PC-3 (cell line): ENCODE results near the gene GSC2. TPM values are rescaled to one million over a fixed set of nuclear protein-coding genes. Genes with fewer than 3 reads are reported as not detected.

Experiments
- ATAC-seq: fragments of 200-7000 bp; cut with Tn5 transposase; 2 replicates; pipeline ENCODE4 v1.9.1; 2020; ENCODE audit warnings: mild to moderate bottlenecking, moderate library complexity
- BruUV-seq: library from RNA; stranded (reverse); fragments of 400-500 nt; replicated peaks from 2 replicates; lab custom pipeline; 2021; lab: Mats Ljungman, UMichigan
- CTCF ChIA-PET: fragments of 300-600 bp; sonication (Branson Sonifier 250); formaldehyde crosslinking; loops from one replicate; lab custom pipeline; 2022; ENCODE audit warnings: antibody characterized with exemption; lab: Charles Lee
- POLR2A ChIA-PET: fragments of 300-600 bp; sonication (Branson Sonifier 250); formaldehyde crosslinking; loops from one replicate; lab custom pipeline; 2022; ENCODE audit warnings: antibody characterized with exemption; ENCODE audit not compliant: unreplicated experiment; lab: Charles Lee
- DNase-seq: peaks from one replicate; pipeline ENCODE4 v3.0.0-alpha.2; 2015
- H2AFZ ChIP-seq: fragments of 300-600 bp; sonication (generic); 2 replicates; pipeline ENCODE4 v1.6.0; 2016; ENCODE audit warnings: antibody characterized with exemption, low read length
- H3F3A ChIP-seq: fragments of 300-600 bp; sonication (generic); one replicate; pipeline ENCODE4 v1.6.0; 2017; ENCODE audit warnings: antibody characterized with exemption, low read length, control low read depth, mild to moderate bottlenecking; ENCODE audit not compliant: unreplicated experiment
- H3K27ac ChIP-seq: fragments of 300-600 bp; sonication (generic); 2 replicates; pipeline ENCODE4 v1.5.1; 2016; ENCODE audit warnings: mild to moderate bottlenecking, low read length
- H3K27me3 ChIP-seq: fragments of 300-600 bp; sonication (generic); 2 replicates; pipeline ENCODE4 v1.6.1; 2016; ENCODE audit warnings: low read length, mixed read lengths
- H3K36me3 ChIP-seq: fragments of 300-600 bp; sonication (generic); 2 replicates; pipeline ENCODE4 v1.6.1; 2016; ENCODE audit warnings: low read depth, mixed run types, low read length, mixed read lengths
- H3K4me1 ChIP-seq: fragments of 300-600 bp; sonication (generic); 2 replicates; pipeline ENCODE4 v1.5.1; 2016; ENCODE audit warnings: low read length; ENCODE audit not compliant: insufficient read depth
- H3K4me2 ChIP-seq: fragments of 300-600 bp; sonication (generic); 2 replicates; pipeline ENCODE4 v1.6.0; 2016; ENCODE audit warnings: low read length
- H3K4me3 ChIP-seq: fragments of 300-600 bp; sonication (generic); 2 replicates; pipeline ENCODE4 v1.5.1; 2016; ENCODE audit warnings: mild to moderate bottlenecking, low read length, mixed read lengths
- H3K79me2 ChIP-seq: fragments of 300-600 bp; sonication (generic); 2 replicates; pipeline ENCODE4 v1.6.1; 2017; ENCODE audit warnings: low read length, mixed read lengths
- H3K9ac ChIP-seq: fragments of 300-600 bp; sonication (generic); 2 replicates; pipeline ENCODE4 v1.6.0; 2016; ENCODE audit warnings: mild to moderate bottlenecking, low read length
- H3K9me2 ChIP-seq: fragments of 300-600 bp; sonication (generic); replicated peaks from 2 replicates; pipeline ENCODE4 v1.6.1; 2016; ENCODE audit warnings: mixed run types, low read length, mixed read lengths
- H3K9me3 ChIP-seq: fragments of 300-600 bp; sonication (generic); 2 replicates; pipeline ENCODE4 v1.6.1; 2016; ENCODE audit warnings: low read length, mixed read lengths
- H4K20me1 ChIP-seq: fragments of 300-600 bp; sonication (generic); 2 replicates; pipeline ENCODE4 v1.6.1; 2016; ENCODE audit warnings: low read length, mixed read lengths
- EZH2 ChIP-seq: fragments of 300-600 bp; sonication (generic); IDR thresholded peaks from one replicate; pipeline ENCODE4 v1.6.1; 2017; ENCODE audit warnings: antibody characterized with exemption, mild to moderate bottlenecking, low read length; ENCODE audit not compliant: unreplicated experiment
- EZH2phosphoT487 ChIP-seq: fragments of 300-600 bp; sonication (generic); IDR thresholded peaks from 2 replicates; pipeline ENCODE4 v1.6.1; 2018; ENCODE audit warnings: mild to moderate bottlenecking, antibody characterized with exemption, low read length, borderline replicate concordance
- intact Hi-C: fragments of 100-400 bp; cut with micrococcal nuclease; formaldehyde crosslinking; loops from 2 replicates; pipeline ENCODE4 v1.9.0; 2023
- total RNA-seq: library from RNA; depleted of rRNA; stranded (reverse); fragments of >200 nt; gene quantifications from 2 replicates; pipeline ENCODE4 v1.2.3, GENCODE V29; 2014
- TF ChIP-seq, protein P1 (sequence below): fragments of 300-600 bp; sonication (generic); conservative IDR thresholded peaks from 2 replicates; pipeline ENCODE4 v1.5.1; 2017; ENCODE audit warnings: antibody characterized with exemption, low read depth, mild to moderate bottlenecking, low read length

The GSC2 gene
- total RNA-seq, 1 experiment from 2014 or later, result not detected

DNA sequence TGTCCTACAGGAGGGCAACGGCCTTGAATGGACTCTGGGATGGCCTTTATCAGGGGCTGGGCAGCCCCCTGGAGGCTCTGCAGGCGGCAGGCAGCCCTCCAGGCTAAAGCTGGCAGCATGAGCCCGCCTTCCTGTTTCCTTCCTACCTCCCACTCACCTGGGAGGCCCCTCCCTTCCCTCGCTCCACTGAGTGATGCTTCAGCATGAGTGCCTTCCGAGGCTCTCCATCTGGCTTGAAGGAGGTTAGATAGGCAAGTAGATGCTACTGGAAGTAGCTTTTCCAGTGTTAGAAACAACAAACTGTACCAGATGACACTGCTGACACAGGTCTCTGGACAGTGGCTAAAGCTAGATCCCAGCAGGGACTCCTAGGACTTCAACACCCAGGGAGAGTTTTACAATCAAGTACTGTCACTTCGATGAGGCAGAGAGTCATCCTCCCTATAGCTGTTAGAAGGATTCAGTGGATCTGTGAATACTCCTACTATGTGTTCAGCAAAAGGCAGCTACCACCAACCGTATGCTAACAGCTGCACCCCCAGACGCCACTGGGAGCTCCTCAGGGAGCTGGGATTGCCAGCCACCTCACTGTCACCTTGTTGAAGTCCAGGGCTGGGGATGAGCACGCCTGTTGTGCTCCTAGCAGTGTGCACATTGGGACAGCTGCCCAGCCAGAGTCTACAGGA is 32.5 kb upstream of the GSC2 start:
- no peaks in the 10 kb centered on the region for H3K9me2 ChIP-seq
- CTCF ChIA-PET, result no interaction called here
- DNase-seq (no peak), ATAC-seq (no peak)
- no peak overlapping the region for H3K4me3 ChIP-seq
- H3K79me2 ChIP-seq, result peaks cover 7% of the 10 kb centered on the region
- H3K9ac ChIP-seq, result no peak overlapping the region
- no peaks in the 10 kb centered on the region for H3K27me3 ChIP-seq
- no peak overlapping the region for H2AFZ ChIP-seq
- BruUV-seq, result no TSS peak
- no peak overlapping the region for H3K27ac ChIP-seq
- POLR2A ChIA-PET, result no interaction called here
- intact Hi-C loops, result no loop called here
- no peaks in the 10 kb centered on the region for H4K20me1 ChIP-seq
- TF ChIP-seq EZH2 (no peak), EZH2phosphoT487 (no peak)
- TF ChIP-seq, protein P1, sequence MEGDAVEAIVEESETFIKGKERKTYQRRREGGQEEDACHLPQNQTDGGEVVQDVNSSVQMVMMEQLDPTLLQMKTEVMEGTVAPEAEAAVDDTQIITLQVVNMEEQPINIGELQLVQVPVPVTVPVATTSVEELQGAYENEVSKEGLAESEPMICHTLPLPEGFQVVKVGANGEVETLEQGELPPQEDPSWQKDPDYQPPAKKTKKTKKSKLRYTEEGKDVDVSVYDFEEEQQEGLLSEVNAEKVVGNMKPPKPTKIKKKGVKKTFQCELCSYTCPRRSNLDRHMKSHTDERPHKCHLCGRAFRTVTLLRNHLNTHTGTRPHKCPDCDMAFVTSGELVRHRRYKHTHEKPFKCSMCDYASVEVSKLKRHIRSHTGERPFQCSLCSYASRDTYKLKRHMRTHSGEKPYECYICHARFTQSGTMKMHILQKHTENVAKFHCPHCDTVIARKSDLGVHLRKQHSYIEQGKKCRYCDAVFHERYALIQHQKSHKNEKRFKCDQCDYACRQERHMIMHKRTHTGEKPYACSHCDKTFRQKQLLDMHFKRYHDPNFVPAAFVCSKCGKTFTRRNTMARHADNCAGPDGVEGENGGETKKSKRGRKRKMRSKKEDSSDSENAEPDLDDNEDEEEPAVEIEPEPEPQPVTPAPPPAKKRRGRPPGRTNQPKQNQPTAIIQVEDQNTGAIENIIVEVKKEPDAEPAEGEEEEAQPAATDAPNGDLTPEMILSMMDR, result no peak
- H3K36me3 ChIP-seq, result no peaks in the 10 kb centered on the region
- no peaks in the 10 kb centered on the region for H3K9me3 ChIP-seq
- no peaks in the 10 kb centered on the region; the same call in 1 of the 2 replicates for H3K4me1 ChIP-seq
- H3F3A ChIP-seq, result no peaks in the 10 kb centered on the region
- no peak overlapping the region for H3K4me2 ChIP-seq

DNA sequence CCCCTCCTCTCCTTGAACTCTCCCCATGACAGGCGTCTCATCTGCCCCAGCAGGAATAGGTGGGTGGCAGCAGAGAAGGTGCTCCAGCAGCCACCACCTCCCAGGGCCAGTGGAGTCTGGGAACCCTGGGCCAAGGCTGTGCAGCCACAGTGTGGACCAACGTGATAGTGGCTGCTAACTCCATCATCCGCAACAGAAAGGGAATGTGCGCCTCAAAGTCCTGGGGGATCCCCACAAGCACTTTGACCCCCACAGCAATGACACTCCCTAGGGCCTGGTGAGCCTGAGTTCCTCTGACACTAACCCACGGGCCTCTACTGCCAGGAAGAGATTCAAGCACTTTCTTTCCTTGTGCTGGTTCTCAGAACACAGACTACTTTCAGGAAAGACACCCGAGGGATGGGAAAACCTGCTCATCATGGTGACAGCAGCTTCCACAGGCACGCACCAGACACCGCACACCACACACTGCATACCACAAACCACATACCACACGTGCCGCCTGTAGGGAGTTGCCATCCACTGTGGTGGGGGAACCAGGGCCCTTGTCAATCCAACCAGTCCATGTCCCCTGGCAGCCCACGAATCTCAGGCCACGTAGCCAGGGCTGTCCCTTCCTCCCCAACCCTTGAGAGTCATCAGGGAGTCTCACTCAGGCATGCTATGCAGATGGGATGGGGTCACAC is 31.8 kb upstream of the GSC2 start:
- TF ChIP-seq, protein P1, result no peak
- TF ChIP-seq EZH2phosphoT487 (no peak), EZH2 (no peak)
- CTCF ChIA-PET, result no interaction called here
- no peak overlapping the region for H3K4me2 ChIP-seq
- DNase-seq, result no peak
- intact Hi-C loops, result no loop called here
- ATAC-seq, result no peak
- POLR2A ChIA-PET, result no interaction called here
- H3F3A ChIP-seq, result no peaks in the 10 kb centered on the region
- H4K20me1 ChIP-seq, result no peaks in the 10 kb centered on the region
- no peaks in the 10 kb centered on the region; the same call in 1 of the 2 replicates for H3K4me1 ChIP-seq
- H3K4me3 ChIP-seq, result no peak overlapping the region
- H3K9me2 ChIP-seq, result no peaks in the 10 kb centered on the region
- H3K79me2 ChIP-seq, result peaks cover 14% of the 10 kb centered on the region
- no peaks in the 10 kb centered on the region for H3K27me3 ChIP-seq
- no peak overlapping the region for H3K9ac ChIP-seq
- H3K27ac ChIP-seq, result no peak overlapping the region
- no peak overlapping the region for H2AFZ ChIP-seq
- H3K36me3 ChIP-seq, result no peaks in the 10 kb centered on the region
- no peaks in the 10 kb centered on the region for H3K9me3 ChIP-seq
- BruUV-seq, result no TSS peak
